PC-3 (cell line): ENCODE data around the gene KRT35.

Experiments used
- CTCF ChIP-seq: fragments of 300-600 bp; sonication (generic); conservative IDR thresholded peaks from 2 replicates; pipeline ENCODE4 v1.5.1; 2017; ENCODE audit warnings: antibody characterized with exemption, low read depth, mild to moderate bottlenecking, low read length
- EZH2 ChIP-seq: fragments of 300-600 bp; sonication (generic); IDR thresholded peaks from one replicate; pipeline ENCODE4 v1.6.1; 2017; ENCODE audit warnings: antibody characterized with exemption, mild to moderate bottlenecking, low read length; ENCODE audit not compliant: unreplicated experiment
- EZH2phosphoT487 ChIP-seq: fragments of 300-600 bp; sonication (generic); IDR thresholded peaks from 2 replicates; pipeline ENCODE4 v1.6.1; 2018; ENCODE audit warnings: mild to moderate bottlenecking, antibody characterized with exemption, low read length, borderline replicate concordance

- no peak for TF ChIP-seq CTCF
- TF ChIP-seq EZH2phosphoT487 = no peak
- no peak for TF ChIP-seq EZH2
Observed at GRCh38 chr17:41455236-41455635, 25.7 kb downstream of the KRT35 start.
